ENCODE measurements around the gene CEP162. TPM values are rescaled to one million over a fixed set of nuclear protein-coding genes. Genes with fewer than 3 reads are reported as not detected.

CEP162 gene
- total and polyA plus RNA-seq, 2 of the 8 experiments (the other 6 are each of a cell fraction or from before 2014, with no cell fraction given) = 1.3 to 10.6 TPM

- Histone ChIP-seq H3K79me2 (ENCODE audit: control insufficient read depth in 1 of 2, insufficient read depth in 2 of 2, low read length in 2 of 2) (no peaks in the 10 kb centered on the region), H4K5ac (ENCODE audit: insufficient read length, low read depth, low read length) (no peak overlapping the region), H3K4me1 (replicated peaks in 1 of 4; ENCODE audit: control insufficient read depth in 3 of 4, insufficient read depth in 4 of 4, low read length in 3 of 4) (no peaks in the 10 kb centered on the region), H3K23ac (ENCODE audit: insufficient read length) (no peak overlapping the region), H4K8ac (ENCODE audit: extremely low read depth, insufficient read depth, low read length) (no peak overlapping the region), H3K27me3 (replicated peaks in 1 of 4; ENCODE audit: control insufficient read depth in 3 of 4, extremely low read depth in 1 of 4, insufficient read depth in 3 of 4, low read length in 3 of 4) (no peaks in the 10 kb centered on the region), H2BK12ac (ENCODE audit: low read depth, low read length) (no peak overlapping the region), H3K56ac (replicated peaks; ENCODE audit: insufficient read length, low read depth, low read length) (no peak overlapping the region), H2BK15ac (ENCODE audit: low read length) (no peak overlapping the region), H3K4me3 (ENCODE audit: extremely low read depth in 1 of 4, insufficient read depth in 2 of 4, low read depth in 3 of 4, low read length in 4 of 4) (no peak overlapping the region), H4K20me1 (replicated peaks in 1 of 2; ENCODE audit: control insufficient read depth in 1 of 2, insufficient read depth in 2 of 2, low read length in 2 of 2) (no peaks in the 10 kb centered on the region), H3K14ac (ENCODE audit: insufficient read length) (no peak overlapping the region), H2AFZ (ENCODE audit: low read length) (no peak overlapping the region), H3K79me1 (ENCODE audit: low read depth, low read length) (no peaks in the 10 kb centered on the region), H3K36me3 (ENCODE audit: control insufficient read depth in 2 of 4, insufficient read depth in 4 of 4, low read length in 3 of 4) (peaks cover 0 to 6% (median 2%) of the 10 kb centered on the region in 4 experiments; a peak in 3 of 8 replicates), H2BK5ac (ENCODE audit: low read depth, low read length) (no peak overlapping the region), H3K9ac (replicated peaks in 1 of 4; ENCODE audit: extremely low read depth in 1 of 4, low read depth in 3 of 4, low read length in 3 of 4) (no peak overlapping the region), H2AK5ac (ENCODE audit: low read depth, low read length) (no peak overlapping the region), H2BK20ac (ENCODE audit: low read length) (no peak overlapping the region), H3K9me3 (ENCODE audit: insufficient read depth in 2 of 2, low read depth in 1 of 2, low read length in 1 of 2) (no peaks in the 10 kb centered on the region), H3K4me2 (ENCODE audit: insufficient read depth in 1 of 2, low read depth in 2 of 2, low read length in 2 of 2) (no peak overlapping the region), H3K18ac (ENCODE audit: extremely low read depth, low read length) (no peak overlapping the region), H3K23me2 (ENCODE audit: low read depth, low read length) (no peaks in the 10 kb centered on the region), H3K27ac (ENCODE audit: low read depth, low read length) (no peak overlapping the region), H3K4ac (replicated peaks; ENCODE audit: insufficient read length, low read depth, low read length) (no peak overlapping the region), H4K91ac (replicated peaks; ENCODE audit: insufficient read length, low read length) (no peak overlapping the region), H2BK120ac (replicated peaks; ENCODE audit: low read depth, low read length) (no peak overlapping the region)
- POLR2A ChIA-PET (ENCODE audit: partially characterized antibody) = no interaction called here
- CTCF ChIA-PET (ENCODE audit: partially characterized antibody) = no interaction called here
- FAIRE-seq (no peak), DNase-seq (ENCODE audit: low read depth in 1 of 2, low spot score in 2 of 2) (no peak)
- 85% methylated on average over 1 of the region's 1 CpG; no CpG with 5 or more reads in 1 of the 2 experiments for WGBS, 2 experiments (ENCODE audit: extremely low coverage in 1 of 2, insufficient coverage in 1 of 2, insufficient read length in 1 of 2, insufficient replicate concordance in 2 of 2, low coverage in 1 of 2, low lambda C conversion rate in 2 of 2, missing lambda C conversion rate in 1 of 2)
- no peak for TF ChIP-seq FOSL1 (IDR thresholded peaks at IDR 0.05; ENCODE audit: insufficient read depth, low read depth, low read length)
- no peak for TF ChIP-seq BCL11A (IDR thresholded peaks at IDR 0.05; ENCODE audit: low read depth in 2 of 2, low read length in 2 of 2)
- no peak for TF ChIP-seq EGR1 (IDR thresholded peaks at IDR 0.05; ENCODE audit: borderline replicate concordance, low read depth, low read length)
- no peak for TF ChIP-seq BACH1 (IDR thresholded peaks at IDR 0.05; ENCODE audit: low read length)
- TF ChIP-seq TAF1 (IDR thresholded peaks at IDR 0.05; ENCODE audit: low read depth, low read length) = no peak
- no peak for TF ChIP-seq POLR2AphosphoS5 (IDR thresholded peaks at IDR 0.05; ENCODE audit: low read depth, low read length)
- TF ChIP-seq, protein P1, sequence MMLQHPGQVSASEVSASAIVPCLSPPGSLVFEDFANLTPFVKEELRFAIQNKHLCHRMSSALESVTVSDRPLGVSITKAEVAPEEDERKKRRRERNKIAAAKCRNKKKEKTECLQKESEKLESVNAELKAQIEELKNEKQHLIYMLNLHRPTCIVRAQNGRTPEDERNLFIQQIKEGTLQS (IDR thresholded peaks at IDR 0.05; ENCODE audit: insufficient read depth, low read depth, low read length) = no peak
- TF ChIP-seq MAX (IDR thresholded peaks at IDR 0.05) = no peak
- TF ChIP-seq KDM5A (IDR thresholded peaks at IDR 0.05; ENCODE audit: low read length) = no peak
- no peak for TF ChIP-seq CTCF (IDR thresholded peaks at IDR 0.05; ENCODE audit: control extremely low read depth in 1 of 3, insufficient read depth in 1 of 3, low read depth in 1 of 3, low read length in 3 of 3)
- TF ChIP-seq JUN (IDR thresholded peaks at IDR 0.05; ENCODE audit: low read depth, low read length) = no peak
- TF ChIP-seq CREB1 (IDR thresholded peaks at IDR 0.05) = no peak
These were observed 45.4 kb downstream of the CEP162 start for GRCh38 chr6:84182001-84182400.

Data from H1 (cell line).